Testis (tissue), 5 donors: ENCODE measurements around the gene TXNRD2. TPM values are rescaled to one million over a fixed set of nuclear protein-coding genes. Genes with fewer than 3 reads are reported as not detected.

Experiments used
- DNase-seq: peaks from one replicate; pipeline ENCODE4 v3.0.0-alpha.2; 2019
- H3K27ac ChIP-seq, 2 donors: fragments of 200-600 bp; sonication (generic); one replicate each; pipeline ENCODE4 v1.5.1; 2019
- H3K27me3 ChIP-seq: fragments of 200-600 bp; sonication (generic); one replicate; pipeline ENCODE4 v1.5.1; 2019
- H3K36me3 ChIP-seq: fragments of 200-600 bp; sonication (generic); one replicate; pipeline ENCODE4 v1.5.1; 2017; ENCODE audit warnings: low read depth; ENCODE audit errors: missing control alignments
- H3K4me1 ChIP-seq: fragments of 200-600 bp; sonication (generic); one replicate; pipeline ENCODE4 v1.5.1; 2019
- H3K4me3 ChIP-seq, 2 donors: fragments of 200-600 bp; sonication (generic); one replicate each; pipeline ENCODE4 v1.5.1; 2017 to 2019
- H3K9me3 ChIP-seq: fragments of 200-600 bp; sonication (generic); one replicate; pipeline ENCODE4 v1.5.1; 2017
- CTCF ChIP-seq, 3 experiments: fragments of 450-650 bp in 2 of 3; fragments of 200-600 bp in 1 of 3; sonication (generic) in 1 of 3; IDR thresholded peaks; one replicate each; pipeline ENCODE4 v1.5.1; 2016 to 2019; ENCODE audit warnings: antibody characterized with exemption in 3 of 3, mild to moderate bottlenecking in 2 of 3, moderate library complexity in 1 of 3
- POLR2A ChIP-seq: fragments of 450-650 bp; IDR thresholded peaks from one replicate; pipeline ENCODE4 v1.6.1; 2017; ENCODE audit warnings: antibody characterized with exemption, mild to moderate bottlenecking, moderate library complexity
- WGBS, 2 donors: methylation state at CpG; one replicate each; pipeline ENCODE4 v1.1.5; 2018; 5-methylcytosine and 5-hydroxymethylcytosine counted together
- intact Hi-C: fragments of 100-400 bp; cut with DNase I; formaldehyde crosslinking; loops from one replicate; pipeline ENCODE4 v1.15.1; 2023; ENCODE audit warnings: low total_unique reads
- long read RNA-seq, 2 donors: transcript quantifications; one replicate each; lab custom pipeline, GENCODE V29; 2026
- polyA plus RNA-seq: library from polyadenylated mRNA; stranded (reverse); fragments of 350-450 nt; fragmentation: Illumina TruSeq; extraction: RNeasy Lipid Tissue Mini Kit (QIAGEN cat#74804); gene quantifications from one replicate; pipeline ENCODE4 v1.2.3, GENCODE V29; 2014; ENCODE audit warnings: low read depth, low replicate concordance; ENCODE audit not compliant: insufficient read depth
- total RNA-seq, 2 donors: library from RNA; depleted of rRNA; stranded (reverse); fragments of >200 nt; gene quantifications; one replicate each; pipeline ENCODE4 v1.2.3, GENCODE V29; 2016

Gene TXNRD2
- 10 to 100 TPM; 36.6 to 49.9 TPM for total RNA-seq
- 28.7 TPM for polyA plus RNA-seq
- long read RNA-seq, donor 1, transcript TXNRD2-204 (18 exons, 2,115 nt), result major isoform, 5 of 8 reads
- long read RNA-seq, donor 1, partial matches to known transcripts, result 0 of 8 reads
- long read RNA-seq, donor 1, other reads (novel, unspliced or antisense), result 0 of 8 reads
- long read RNA-seq, donor 2, partial matches to known transcripts, result 0 of 3 reads
- long read RNA-seq, donor 2, other reads (novel, unspliced or antisense), result 0 of 3 reads

- DNase-seq, result peak; percentile 66
- Histone ChIP-seq H3K36me3 (no peaks in the 10 kb centered on the region), H3K9me3 (no peaks in the 10 kb centered on the region), H3K4me3 (peak within 1 kb of the TSS; percentile 90 to 93), H3K27me3 (no peaks in the 10 kb centered on the region), H3K27ac (peak within 1 kb of the TSS; percentile 97 to 99), H3K4me1 (peaks cover 34% of the 10 kb centered on the region)
- no peak for TF ChIP-seq CTCF (IDR thresholded peaks at IDR 0.05)
- no peak for TF ChIP-seq POLR2A
- 1 to 2% methylated on average over 8 to 62 of the region's 63 CpGs for WGBS, 2 donors
- intact Hi-C loops, result no loop called here
Observed at GRCh38 chr22:19941365-19942082, at the start of gene TXNRD2, which contains the start of gene COMT. TSS of gene TXNRD2 (minus strand) at chr22:19941818. CDS start at chr22:19941803, 15 bp downstream. TSS of gene COMT (plus strand) at chr22:19941772. CDS start at chr22:19962527, 20,755 bp downstream.

- no peaks in the 10 kb centered on the region for H3K27me3 ChIP-seq
- H3K9me3 ChIP-seq, result no peaks in the 10 kb centered on the region
- no peak for TF ChIP-seq POLR2A
- TF ChIP-seq CTCF (IDR thresholded peaks at IDR 0.05), result no peak
- no peak for DNase-seq
- intact Hi-C loops, result no loop called here
- H3K4me3 ChIP-seq, result no peak overlapping the region
- H3K36me3 ChIP-seq, result no peaks in the 10 kb centered on the region
- peaks cover 2% of the 10 kb centered on the region for H3K4me1 ChIP-seq
- H3K27ac ChIP-seq, result no peak overlapping the region
Observed at GRCh38 chr22:19991395-19991644, 49.7 kb upstream of the TXNRD2 start.

GRCh38 chr22:19990609-19991394 lies 49.2 kb upstream of the TXNRD2 start:
- Histone ChIP-seq H3K27me3 (no peaks in the 10 kb centered on the region), H3K9me3 (no peaks in the 10 kb centered on the region), H3K4me1 (peaks cover 7% of the 10 kb centered on the region), H3K36me3 (no peaks in the 10 kb centered on the region), H3K27ac (no peak overlapping the region), H3K4me3 (no peak overlapping the region)
- TF ChIP-seq CTCF (IDR thresholded peaks at IDR 0.05) (no peak), POLR2A (no peak)
- DNase-seq, result no peak
- 96% methylated on average over 19 to 20 of the region's 20 CpGs for WGBS, 2 donors
- intact Hi-C loops, result no loop called here

GRCh38 chr22:19990188-19990587 lies 48.6 kb upstream of the TXNRD2 start:
- H3K36me3 ChIP-seq, result no peaks in the 10 kb centered on the region
- H3K9me3 ChIP-seq, result no peaks in the 10 kb centered on the region
- no peak overlapping the region for H3K27ac ChIP-seq
- intact Hi-C loops, result no loop called here
- H3K4me3 ChIP-seq, result no peak overlapping the region
- 70% methylated on average over 2 of the region's 2 CpGs; no CpG with 5 or more reads in 1 of the 2 donors for WGBS, 2 donors
- TF ChIP-seq CTCF (IDR thresholded peaks at IDR 0.05), result no peak
- TF ChIP-seq POLR2A, result no peak
- no peak for DNase-seq
- peaks cover 8% of the 10 kb centered on the region for H3K4me1 ChIP-seq
- no peaks in the 10 kb centered on the region for H3K27me3 ChIP-seq
